Inflammatory macrophage treated with lipopolysaccharide for 4 hours (primary cell): ENCODE measurements around the gene NOTCH1.
"Not testable (repeated sequence)": the region's sequence is repeated elsewhere in the genome, so short reads cannot be mapped to it uniquely, and the experiment has no call there.

Experiments used
- DNase-seq: peaks from one replicate; pipeline ENCODE4 v3.0.0-alpha.2; 2020

The NOTCH1 gene

GRCh38 chr9:136578915-136579649, 33.2 kb upstream of the NOTCH1 start:
- DNase-seq: peak; percentile 13

- no peak for DNase-seq
Measured at GRCh38 chr9:136578626-136578914, 32.7 kb upstream of the NOTCH1 start.

- DNase-seq: no peak
Measured at GRCh38 chr9:136577941-136578625, 32.2 kb upstream of the NOTCH1 start.

GRCh38 chr9:136576269-136576626, 30.4 kb upstream of the NOTCH1 start:
- DNase-seq: peak; percentile 63

GRCh38 chr9:136575626-136576268, 29.9 kb upstream of the NOTCH1 start:
- DNase-seq: no peak

GRCh38 chr9:136574606-136575005, 28.8 kb upstream of the NOTCH1 start:
- not testable (repeated sequence) for DNase-seq

GRCh38 chr9:136572828-136573625, 27.2 kb upstream of the NOTCH1 start:
- no peak for DNase-seq

- no peak for DNase-seq
Measured at GRCh38 chr9:136572003-136572827, 26.4 kb upstream of the NOTCH1 start.

GRCh38 chr9:136571531-136571930, 25.7 kb upstream of the NOTCH1 start:
- DNase-seq: peak; percentile 13

GRCh38 chr9:136570916-136571315, 25.1 kb upstream of the NOTCH1 start:
- DNase-seq: no peak

GRCh38 chr9:136570191-136570845, 24.5 kb upstream of the NOTCH1 start:
- no peak for DNase-seq

- no peak for DNase-seq
Measured at GRCh38 chr9:136569526-136570148, 23.8 kb upstream of the NOTCH1 start.

- DNase-seq: no peak
Measured at GRCh38 chr9:136568288-136569081, 22.6 kb upstream of the NOTCH1 start.

- DNase-seq: no peak
Measured at GRCh38 chr9:136567651-136568287, 21.9 kb upstream of the NOTCH1 start.

GRCh38 chr9:136566901-136567300, 21.1 kb upstream of the NOTCH1 start:
- DNase-seq: no peak

- no peak for DNase-seq
Measured at GRCh38 chr9:136566553-136566895, 20.7 kb upstream of the NOTCH1 start.

- DNase-seq: no peak
Measured at GRCh38 chr9:136565715-136566552, 20.1 kb upstream of the NOTCH1 start.

GRCh38 chr9:136565086-136565714, 19.4 kb upstream of the NOTCH1 start:
- no peak for DNase-seq
